Measurements from ENCODE around the gene PLLP.
A peak's percentile ranks its signal among the peaks of the same experiment; 100 is the strongest.

DNA sequence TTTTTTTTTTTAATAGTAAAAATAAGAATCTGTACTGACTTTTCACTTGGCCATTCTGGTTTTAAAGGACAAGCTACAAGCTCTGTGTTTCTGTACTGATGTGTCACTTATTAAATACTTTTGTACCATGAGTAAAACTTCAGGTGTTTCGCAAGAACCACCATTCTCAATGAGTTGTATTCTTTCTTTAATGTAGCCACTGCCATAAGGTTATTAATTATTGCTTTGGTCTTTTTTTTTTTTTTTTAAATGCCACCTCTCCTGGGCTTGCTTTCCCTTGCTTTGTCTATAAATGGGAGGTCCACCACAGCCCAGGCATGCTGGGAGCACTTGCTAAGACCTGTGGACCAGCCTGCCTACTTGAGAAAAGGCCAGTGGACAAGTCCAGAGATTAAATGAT, 31.0 kb downstream of the PLLP start:
- TF ChIP-seq, protein P1, sequence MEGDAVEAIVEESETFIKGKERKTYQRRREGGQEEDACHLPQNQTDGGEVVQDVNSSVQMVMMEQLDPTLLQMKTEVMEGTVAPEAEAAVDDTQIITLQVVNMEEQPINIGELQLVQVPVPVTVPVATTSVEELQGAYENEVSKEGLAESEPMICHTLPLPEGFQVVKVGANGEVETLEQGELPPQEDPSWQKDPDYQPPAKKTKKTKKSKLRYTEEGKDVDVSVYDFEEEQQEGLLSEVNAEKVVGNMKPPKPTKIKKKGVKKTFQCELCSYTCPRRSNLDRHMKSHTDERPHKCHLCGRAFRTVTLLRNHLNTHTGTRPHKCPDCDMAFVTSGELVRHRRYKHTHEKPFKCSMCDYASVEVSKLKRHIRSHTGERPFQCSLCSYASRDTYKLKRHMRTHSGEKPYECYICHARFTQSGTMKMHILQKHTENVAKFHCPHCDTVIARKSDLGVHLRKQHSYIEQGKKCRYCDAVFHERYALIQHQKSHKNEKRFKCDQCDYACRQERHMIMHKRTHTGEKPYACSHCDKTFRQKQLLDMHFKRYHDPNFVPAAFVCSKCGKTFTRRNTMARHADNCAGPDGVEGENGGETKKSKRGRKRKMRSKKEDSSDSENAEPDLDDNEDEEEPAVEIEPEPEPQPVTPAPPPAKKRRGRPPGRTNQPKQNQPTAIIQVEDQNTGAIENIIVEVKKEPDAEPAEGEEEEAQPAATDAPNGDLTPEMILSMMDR (IDR thresholded peaks at IDR 0.05) = no peak
- TF ChIP-seq POLR2A (IDR thresholded peaks at IDR 0.05) (no peak), POLR2AphosphoS5 (IDR thresholded peaks at IDR 0.05; ENCODE audit: insufficient read depth in 1 of 2, low read depth in 1 of 2) (peak in 1 of 2 donors; percentile 35)
